Measurements from ENCODE around the gene KCNQ5.

The KCNQ5 gene

GRCh38 chr6:72721346-72721745 is 99.5 kb downstream of the KCNQ5 start:
- Mint-ChIP-seq H3K36me3 (ENCODE audit: low read depth) (no peaks in the 10 kb centered on the region), H3K4me3 (no peak overlapping the region), H3K27me3 (no peaks in the 10 kb centered on the region), H3K9me3 (no peaks in the 10 kb centered on the region), H3K27ac (no peak overlapping the region), H3K4me1 (ENCODE audit: low read depth) (peaks cover 9% of the 10 kb centered on the region)
- intact Hi-C loops (cut with micrococcal nuclease): no loop called here

- Mint-ChIP-seq H3K36me3 (ENCODE audit: low read depth) (no peaks in the 10 kb centered on the region), H3K9me3 (no peaks in the 10 kb centered on the region), H3K4me1 (ENCODE audit: low read depth) (peaks cover 9% of the 10 kb centered on the region), H3K4me3 (no peak overlapping the region), H3K27me3 (no peaks in the 10 kb centered on the region), H3K27ac (no peak overlapping the region)
- intact Hi-C loops (cut with micrococcal nuclease): no loop called here
Observed at GRCh38 chr6:72724545-72724944, 102.7 kb downstream of the KCNQ5 start.

- Mint-ChIP-seq H3K4me1 (ENCODE audit: low read depth) (no peaks in the 10 kb centered on the region), H3K27me3 (no peaks in the 10 kb centered on the region), H3K36me3 (ENCODE audit: low read depth) (no peaks in the 10 kb centered on the region), H3K9me3 (no peaks in the 10 kb centered on the region), H3K4me3 (no peak overlapping the region), H3K27ac (no peak overlapping the region)
- intact Hi-C loops (cut with micrococcal nuclease): no loop called here
Observed at GRCh38 chr6:72728706-72729343, 107.0 kb downstream of the KCNQ5 start.

- no peaks in the 10 kb centered on the region for H3K36me3 Mint-ChIP-seq (ENCODE audit: low read depth)
- no peaks in the 10 kb centered on the region for H3K9me3 Mint-ChIP-seq
- H3K4me3 Mint-ChIP-seq: no peak overlapping the region
- no peaks in the 10 kb centered on the region for H3K4me1 Mint-ChIP-seq (ENCODE audit: low read depth)
- intact Hi-C loops (cut with micrococcal nuclease): no loop called here
- no peak overlapping the region for H3K27ac Mint-ChIP-seq
- H3K27me3 Mint-ChIP-seq: no peaks in the 10 kb centered on the region
Observed at GRCh38 chr6:72733045-72733444, 111.2 kb downstream of the KCNQ5 start.

- no peak overlapping the region for H3K4me3 Mint-ChIP-seq
- no peaks in the 10 kb centered on the region for H3K27me3 Mint-ChIP-seq
- intact Hi-C loops (cut with micrococcal nuclease): no loop called here
- peaks cover 10% of the 10 kb centered on the region for H3K4me1 Mint-ChIP-seq (ENCODE audit: low read depth)
- no peaks in the 10 kb centered on the region for H3K9me3 Mint-ChIP-seq
- no peaks in the 10 kb centered on the region for H3K36me3 Mint-ChIP-seq (ENCODE audit: low read depth)
- H3K27ac Mint-ChIP-seq: no peak overlapping the region
Observed at GRCh38 chr6:72738091-72738490, 116.2 kb downstream of the KCNQ5 start.

GRCh38 chr6:72739368-72739779 is 117.5 kb downstream of the KCNQ5 start:
- Mint-ChIP-seq H3K4me3 (no peak overlapping the region), H3K27me3 (no peaks in the 10 kb centered on the region), H3K4me1 (ENCODE audit: low read depth) (peaks cover 10% of the 10 kb centered on the region), H3K36me3 (ENCODE audit: low read depth) (no peaks in the 10 kb centered on the region), H3K9me3 (no peaks in the 10 kb centered on the region), H3K27ac (no peak overlapping the region)
- intact Hi-C loops (cut with micrococcal nuclease): no loop called here

- no peaks in the 10 kb centered on the region for H3K27me3 Mint-ChIP-seq
- H3K4me3 Mint-ChIP-seq: no peak overlapping the region
- peaks cover 10% of the 10 kb centered on the region for H3K4me1 Mint-ChIP-seq (ENCODE audit: low read depth)
- no peak overlapping the region for H3K27ac Mint-ChIP-seq
- H3K36me3 Mint-ChIP-seq (ENCODE audit: low read depth): no peaks in the 10 kb centered on the region
- no peaks in the 10 kb centered on the region for H3K9me3 Mint-ChIP-seq
- intact Hi-C loops (cut with micrococcal nuclease): no loop called here
Observed at GRCh38 chr6:72740135-72740534, 118.3 kb downstream of the KCNQ5 start.

- Mint-ChIP-seq H3K4me1 (ENCODE audit: low read depth) (peaks cover 10% of the 10 kb centered on the region), H3K36me3 (ENCODE audit: low read depth) (no peaks in the 10 kb centered on the region), H3K27me3 (no peaks in the 10 kb centered on the region), H3K27ac (no peak overlapping the region), H3K9me3 (no peaks in the 10 kb centered on the region), H3K4me3 (no peak overlapping the region)
- intact Hi-C loops (cut with micrococcal nuclease): no loop called here
Observed at GRCh38 chr6:72741083-72741482, 119.2 kb downstream of the KCNQ5 start.

GRCh38 chr6:72742001-72742673 is 120.3 kb downstream of the KCNQ5 start:
- no peaks in the 10 kb centered on the region for H3K9me3 Mint-ChIP-seq
- no peaks in the 10 kb centered on the region for H3K36me3 Mint-ChIP-seq (ENCODE audit: low read depth)
- intact Hi-C loops (cut with micrococcal nuclease): no loop called here
- H3K4me3 Mint-ChIP-seq: no peak overlapping the region
- peaks cover 10% of the 10 kb centered on the region for H3K4me1 Mint-ChIP-seq (ENCODE audit: low read depth)
- no peaks in the 10 kb centered on the region for H3K27me3 Mint-ChIP-seq
- no peak overlapping the region for H3K27ac Mint-ChIP-seq

- Mint-ChIP-seq H3K27me3 (no peaks in the 10 kb centered on the region), H3K27ac (no peak overlapping the region), H3K4me1 (ENCODE audit: low read depth) (no peaks in the 10 kb centered on the region), H3K9me3 (no peaks in the 10 kb centered on the region), H3K4me3 (no peak overlapping the region), H3K36me3 (ENCODE audit: low read depth) (no peaks in the 10 kb centered on the region)
- intact Hi-C loops (cut with micrococcal nuclease): no loop called here
Observed at GRCh38 chr6:72746276-72746675, 124.4 kb downstream of the KCNQ5 start.

GRCh38 chr6:72748759-72749158 is 126.9 kb downstream of the KCNQ5 start:
- no peaks in the 10 kb centered on the region for H3K36me3 Mint-ChIP-seq (ENCODE audit: low read depth)
- no peak overlapping the region for H3K4me3 Mint-ChIP-seq
- no peak overlapping the region for H3K27ac Mint-ChIP-seq
- intact Hi-C loops (cut with micrococcal nuclease): no loop called here
- no peaks in the 10 kb centered on the region for H3K4me1 Mint-ChIP-seq (ENCODE audit: low read depth)
- no peaks in the 10 kb centered on the region for H3K9me3 Mint-ChIP-seq
- H3K27me3 Mint-ChIP-seq: no peaks in the 10 kb centered on the region

GRCh38 chr6:72755752-72756151 is 133.9 kb downstream of the KCNQ5 start:
- no peaks in the 10 kb centered on the region for H3K9me3 Mint-ChIP-seq
- no peak overlapping the region for H3K4me3 Mint-ChIP-seq
- no peak overlapping the region for H3K27ac Mint-ChIP-seq
- no peaks in the 10 kb centered on the region for H3K27me3 Mint-ChIP-seq
- intact Hi-C loops (cut with micrococcal nuclease): no loop called here
- H3K4me1 Mint-ChIP-seq (ENCODE audit: low read depth): no peaks in the 10 kb centered on the region
- H3K36me3 Mint-ChIP-seq (ENCODE audit: low read depth): no peaks in the 10 kb centered on the region

GRCh38 chr6:72757048-72757447 is 135.2 kb downstream of the KCNQ5 start:
- Mint-ChIP-seq H3K36me3 (ENCODE audit: low read depth) (no peaks in the 10 kb centered on the region), H3K27ac (no peak overlapping the region), H3K4me1 (ENCODE audit: low read depth) (no peaks in the 10 kb centered on the region), H3K9me3 (no peaks in the 10 kb centered on the region), H3K4me3 (no peak overlapping the region), H3K27me3 (no peaks in the 10 kb centered on the region)
- intact Hi-C loops (cut with micrococcal nuclease): no loop called here

- Mint-ChIP-seq H3K27me3 (no peaks in the 10 kb centered on the region), H3K36me3 (ENCODE audit: low read depth) (no peaks in the 10 kb centered on the region), H3K27ac (no peak overlapping the region), H3K4me1 (ENCODE audit: low read depth) (no peaks in the 10 kb centered on the region), H3K9me3 (no peaks in the 10 kb centered on the region), H3K4me3 (no peak overlapping the region)
- intact Hi-C loops (cut with micrococcal nuclease): no loop called here
Observed at GRCh38 chr6:72757926-72758325, 136.1 kb downstream of the KCNQ5 start.

- intact Hi-C loops (cut with micrococcal nuclease): no loop called here
Observed at GRCh38 chr6:72758901-72759300, 137.0 kb downstream of the KCNQ5 start.

More at GRCh38 chr6:72758901-72759300, 137.0 kb downstream of the KCNQ5 start:
- Mint-ChIP-seq H3K27ac (no peak overlapping the region), H3K9me3 (no peaks in the 10 kb centered on the region), H3K4me1 (ENCODE audit: low read depth) (no peaks in the 10 kb centered on the region), H3K4me3 (no peak overlapping the region), H3K36me3 (ENCODE audit: low read depth) (no peaks in the 10 kb centered on the region), H3K27me3 (no peaks in the 10 kb centered on the region)

Measured in dendritic cell treated with granulocyte-macrophage colony-stimulating factor and Interleukin-4, amounts not matched to agents 40 ng/mL and 50 ng/mL, for 4 days (primary cell).